ENCODE data around the gene DAGLB. TPM values are rescaled to one million over a fixed set of nuclear protein-coding genes. Genes with fewer than 3 reads are reported as not detected.

DAGLB gene
- total RNA-seq, 1 experiment from 2014 or later, result 23.4 TPM

- Histone ChIP-seq H3K9ac (ENCODE audit: low read length) (no peak overlapping the region), H3K9me3 (ENCODE audit: low read length) (no peaks in the 10 kb centered on the region), H3F3A (ENCODE audit: low read length, unreplicated experiment) (no peaks in the 10 kb centered on the region), H3K27me3 (ENCODE audit: low read length) (no peaks in the 10 kb centered on the region), H3K27ac (ENCODE audit: low read length) (no peak overlapping the region), H3K9me2 (replicated peaks; ENCODE audit: low read length) (no peaks in the 10 kb centered on the region), H3K4me3 (ENCODE audit: low read length) (no peak overlapping the region), H4K20me1 (ENCODE audit: low read length) (no peaks in the 10 kb centered on the region), H3K4me2 (ENCODE audit: low read length) (no peak overlapping the region), H2AFZ (ENCODE audit: low read length) (no peak overlapping the region), H3K36me3 (ENCODE audit: low read depth, low read length) (peaks cover 37% of the 10 kb centered on the region), H3K4me1 (ENCODE audit: insufficient read depth, low read length) (no peaks in the 10 kb centered on the region), H3K79me2 (ENCODE audit: low read length) (no peaks in the 10 kb centered on the region)
- DNase-seq (no peak), ATAC-seq (no peak; the same call in 1 of the 2 replicates)
- intact Hi-C loops (cut with micrococcal nuclease), result no loop called here
- TF ChIP-seq EZH2 (IDR thresholded peaks at IDR 0.05; ENCODE audit: low read length, unreplicated experiment) (no peak), EZH2phosphoT487 (IDR thresholded peaks at IDR 0.05; ENCODE audit: borderline replicate concordance, low read length) (no peak), CTCF (conservative IDR thresholded peaks at IDR 0.05; ENCODE audit: low read depth, low read length) (no peak)
- BruUV-seq (replicated peaks), result no TSS peak
- ChIA-PET CTCF (no interaction called here), POLR2A (ENCODE audit: unreplicated experiment) (no interaction called here)
These were observed 37.6 kb downstream of the DAGLB start for GRCh38 chr7:6409944-6410693.

- Histone ChIP-seq H3K27ac (ENCODE audit: low read length) (no peak overlapping the region), H4K20me1 (ENCODE audit: low read length) (no peaks in the 10 kb centered on the region), H3K9ac (ENCODE audit: low read length) (no peak overlapping the region), H3K4me3 (ENCODE audit: low read length) (no peak overlapping the region), H3K4me2 (ENCODE audit: low read length) (no peak overlapping the region), H3K4me1 (ENCODE audit: insufficient read depth, low read length) (no peaks in the 10 kb centered on the region), H2AFZ (ENCODE audit: low read length) (no peak overlapping the region), H3F3A (ENCODE audit: low read length, unreplicated experiment) (no peaks in the 10 kb centered on the region), H3K27me3 (ENCODE audit: low read length) (no peaks in the 10 kb centered on the region), H3K9me3 (ENCODE audit: low read length) (no peaks in the 10 kb centered on the region), H3K36me3 (ENCODE audit: low read depth, low read length) (peaks cover 33% of the 10 kb centered on the region), H3K79me2 (ENCODE audit: low read length) (no peaks in the 10 kb centered on the region), H3K9me2 (replicated peaks; ENCODE audit: low read length) (no peaks in the 10 kb centered on the region)
- intact Hi-C loops (cut with micrococcal nuclease), result no loop called here
- DNase-seq (no peak), ATAC-seq (no peak)
- CTCF ChIA-PET, result no interaction called here
- BruUV-seq (replicated peaks), result no TSS peak
- TF ChIP-seq CTCF (conservative IDR thresholded peaks at IDR 0.05; ENCODE audit: low read depth, low read length) (no peak), EZH2phosphoT487 (IDR thresholded peaks at IDR 0.05; ENCODE audit: borderline replicate concordance, low read length) (no peak), EZH2 (IDR thresholded peaks at IDR 0.05; ENCODE audit: low read length, unreplicated experiment) (no peak)
- POLR2A ChIA-PET (ENCODE audit: unreplicated experiment), result no interaction called here
These were observed 38.7 kb downstream of the DAGLB start for GRCh38 chr7:6409091-6409490.

- peaks cover 44% of the 10 kb centered on the region for H3K36me3 ChIP-seq (ENCODE audit: low read depth, low read length)
- BruUV-seq (replicated peaks), result no TSS peak
- H3K4me2 ChIP-seq (ENCODE audit: low read length), result no peak overlapping the region
- intact Hi-C loops (cut with micrococcal nuclease), result no loop called here
- no peaks in the 10 kb centered on the region for H3K9me2 ChIP-seq (replicated peaks; ENCODE audit: low read length)
- H3K4me1 ChIP-seq (ENCODE audit: insufficient read depth, low read length), result no peaks in the 10 kb centered on the region
- H3K27ac ChIP-seq (ENCODE audit: low read length), result no peak overlapping the region
- H3K9ac ChIP-seq (ENCODE audit: low read length), result no peak overlapping the region
- ChIA-PET CTCF (no interaction called here), POLR2A (ENCODE audit: unreplicated experiment) (no interaction called here)
- ATAC-seq, result no peak
- no peaks in the 10 kb centered on the region for H3K79me2 ChIP-seq (ENCODE audit: low read length)
- H4K20me1 ChIP-seq (ENCODE audit: low read length), result no peaks in the 10 kb centered on the region
- no peaks in the 10 kb centered on the region for H3K9me3 ChIP-seq (ENCODE audit: low read length)
- no peak overlapping the region for H2AFZ ChIP-seq (ENCODE audit: low read length)
- H3K27me3 ChIP-seq (ENCODE audit: low read length), result no peaks in the 10 kb centered on the region
- no peaks in the 10 kb centered on the region for H3F3A ChIP-seq (ENCODE audit: low read length, unreplicated experiment)
- no peak overlapping the region for H3K4me3 ChIP-seq (ENCODE audit: low read length)
- TF ChIP-seq EZH2phosphoT487 (IDR thresholded peaks at IDR 0.05; ENCODE audit: borderline replicate concordance, low read length) (no peak), CTCF (conservative IDR thresholded peaks at IDR 0.05; ENCODE audit: low read depth, low read length) (no peak), EZH2 (IDR thresholded peaks at IDR 0.05; ENCODE audit: low read length, unreplicated experiment) (no peak)
- DNase-seq, result no peak
These were observed 40.3 kb downstream of the DAGLB start for GRCh38 chr7:6407434-6407833.

Measured in PC-3 (cell line).